ENCODE measurements around the gene SGMS1.
A peak's percentile ranks its signal among the peaks of the same experiment; 100 is the strongest.
"Not testable (repeated sequence)": the region's sequence is repeated elsewhere in the genome, so short reads cannot be mapped to it uniquely, and the experiment has no call there.

Gene SGMS1

DNA sequence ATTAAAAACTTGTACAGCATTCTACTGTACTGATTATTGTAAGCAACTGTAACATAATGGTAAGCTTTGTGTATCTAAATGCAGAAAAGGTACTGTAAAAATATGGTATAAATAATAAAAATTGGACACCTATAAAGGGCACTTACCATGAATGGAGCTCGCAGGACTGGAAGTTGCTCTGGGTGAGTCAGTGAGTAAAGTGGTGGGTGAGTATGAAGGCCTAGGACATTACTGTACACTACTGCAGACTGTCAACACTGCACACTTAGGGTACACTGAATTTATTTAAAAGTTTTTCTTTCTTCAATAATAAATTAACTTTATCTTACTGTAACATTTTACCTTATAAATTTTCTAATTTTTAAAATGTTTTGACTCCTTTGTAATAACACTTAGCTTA lies 253.8 kb downstream of the SGMS1 start (continued):
- TF ChIP-seq PATZ1 (CRISPR knock-in tag; IDR thresholded peaks at IDR 0.05; ENCODE audit: borderline replicate concordance) (no peak), ZFP30 (CRISPR knock-in tag; IDR thresholded peaks at IDR 0.05) (no peak), ZNF70 (CRISPR knock-in tag; IDR thresholded peaks at IDR 0.05) (no peak), ISL1 (CRISPR knock-in tag; IDR thresholded peaks at IDR 0.05) (no peak), GLIS3 (CRISPR knock-in tag; IDR thresholded peaks at IDR 0.05) (no peak)

- ATAC-seq = peak; percentile 92
- no peak for TF ChIP-seq GLIS3 (CRISPR knock-in tag; IDR thresholded peaks at IDR 0.05)
- TF ChIP-seq, protein P1, sequence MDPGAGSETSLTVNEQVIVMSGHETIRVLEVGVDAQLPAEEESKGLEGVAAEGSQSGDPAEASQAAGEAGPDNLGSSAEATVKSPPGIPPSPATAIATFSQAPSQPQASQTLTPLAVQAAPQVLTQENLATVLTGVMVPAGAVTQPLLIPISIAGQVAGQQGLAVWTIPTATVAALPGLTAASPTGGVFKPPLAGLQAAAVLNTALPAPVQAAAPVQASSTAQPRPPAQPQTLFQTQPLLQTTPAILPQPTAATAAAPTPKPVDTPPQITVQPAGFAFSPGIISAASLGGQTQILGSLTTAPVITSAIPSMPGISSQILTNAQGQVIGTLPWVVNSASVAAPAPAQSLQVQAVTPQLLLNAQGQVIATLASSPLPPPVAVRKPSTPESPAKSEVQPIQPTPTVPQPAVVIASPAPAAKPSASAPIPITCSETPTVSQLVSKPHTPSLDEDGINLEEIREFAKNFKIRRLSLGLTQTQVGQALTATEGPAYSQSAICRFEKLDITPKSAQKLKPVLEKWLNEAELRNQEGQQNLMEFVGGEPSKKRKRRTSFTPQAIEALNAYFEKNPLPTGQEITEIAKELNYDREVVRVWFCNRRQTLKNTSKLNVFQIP (CRISPR knock-in tag; IDR thresholded peaks at IDR 0.05; ENCODE audit: borderline replicate concordance, low read depth) = no peak
- no peak for TF ChIP-seq ZFP30 (CRISPR knock-in tag; IDR thresholded peaks at IDR 0.05)
- no peak for TF ChIP-seq ZNF70 (CRISPR knock-in tag; IDR thresholded peaks at IDR 0.05)
- TF ChIP-seq TOX (CRISPR knock-in tag; IDR thresholded peaks at IDR 0.05; ENCODE audit: borderline replicate concordance) = no peak
- no peak for TF ChIP-seq ZNF565 (CRISPR knock-in tag; conservative IDR thresholded peaks at IDR 0.05; ENCODE audit: low read depth)
- TF ChIP-seq, protein P2, sequence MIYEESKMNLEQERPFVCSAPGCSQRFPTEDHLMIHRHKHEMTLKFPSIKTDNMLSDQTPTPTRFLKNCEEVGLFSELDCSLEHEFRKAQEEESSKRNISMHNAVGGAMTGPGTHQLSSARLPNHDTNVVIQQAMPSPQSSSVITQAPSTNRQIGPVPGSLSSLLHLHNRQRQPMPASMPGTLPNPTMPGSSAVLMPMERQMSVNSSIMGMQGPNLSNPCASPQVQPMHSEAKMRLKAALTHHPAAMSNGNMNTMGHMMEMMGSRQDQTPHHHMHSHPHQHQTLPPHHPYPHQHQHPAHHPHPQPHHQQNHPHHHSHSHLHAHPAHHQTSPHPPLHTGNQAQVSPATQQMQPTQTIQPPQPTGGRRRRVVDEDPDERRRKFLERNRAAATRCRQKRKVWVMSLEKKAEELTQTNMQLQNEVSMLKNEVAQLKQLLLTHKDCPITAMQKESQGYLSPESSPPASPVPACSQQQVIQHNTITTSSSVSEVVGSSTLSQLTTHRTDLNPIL (CRISPR knock-in tag; IDR thresholded peaks at IDR 0.05; ENCODE audit: low read depth) = no peak
- TF ChIP-seq ARNTL (CRISPR knock-in tag; IDR thresholded peaks at IDR 0.05; ENCODE audit: borderline replicate concordance, low read depth) = no peak
- TF ChIP-seq, protein P3, sequence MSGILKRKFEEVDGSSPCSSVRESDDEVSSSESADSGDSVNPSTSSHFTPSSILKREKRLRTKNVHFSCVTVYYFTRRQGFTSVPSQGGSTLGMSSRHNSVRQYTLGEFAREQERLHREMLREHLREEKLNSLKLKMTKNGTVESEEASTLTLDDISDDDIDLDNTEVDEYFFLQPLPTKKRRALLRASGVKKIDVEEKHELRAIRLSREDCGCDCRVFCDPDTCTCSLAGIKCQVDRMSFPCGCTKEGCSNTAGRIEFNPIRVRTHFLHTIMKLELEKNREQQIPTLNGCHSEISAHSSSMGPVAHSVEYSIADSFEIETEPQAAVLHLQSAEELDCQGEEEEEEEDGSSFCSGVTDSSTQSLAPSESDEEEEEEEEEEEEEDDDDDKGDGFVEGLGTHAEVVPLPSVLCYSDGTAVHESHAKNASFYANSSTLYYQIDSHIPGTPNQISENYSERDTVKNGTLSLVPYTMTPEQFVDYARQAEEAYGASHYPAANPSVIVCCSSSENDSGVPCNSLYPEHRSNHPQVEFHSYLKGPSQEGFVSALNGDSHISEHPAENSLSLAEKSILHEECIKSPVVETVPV (CRISPR knock-in tag; IDR thresholded peaks at IDR 0.05) = no peak
- no peak for TF ChIP-seq PPARA (CRISPR knock-in tag; IDR thresholded peaks at IDR 0.05; ENCODE audit: borderline replicate concordance)
- TF ChIP-seq OSR1 (CRISPR knock-in tag; IDR thresholded peaks at IDR 0.05) = no peak
- TF ChIP-seq BACH2 (CRISPR knock-in tag; IDR thresholded peaks at IDR 0.05; ENCODE audit: borderline replicate concordance) = no peak
- no peak for TF ChIP-seq ISL1 (CRISPR knock-in tag; IDR thresholded peaks at IDR 0.05)
- no peak for TF ChIP-seq ZFP3 (CRISPR knock-in tag; IDR thresholded peaks at IDR 0.05)
- no peak for TF ChIP-seq CSDC2 (CRISPR knock-in tag; IDR thresholded peaks at IDR 0.05)
- TF ChIP-seq ZC3H10 (CRISPR knock-in tag; IDR thresholded peaks at IDR 0.05) = no peak
- no peak for TF ChIP-seq ESRRG (CRISPR knock-in tag; IDR thresholded peaks at IDR 0.05)
Measured at GRCh38 chr10:50367732-50368131, 256.0 kb downstream of the SGMS1 start.

DNA sequence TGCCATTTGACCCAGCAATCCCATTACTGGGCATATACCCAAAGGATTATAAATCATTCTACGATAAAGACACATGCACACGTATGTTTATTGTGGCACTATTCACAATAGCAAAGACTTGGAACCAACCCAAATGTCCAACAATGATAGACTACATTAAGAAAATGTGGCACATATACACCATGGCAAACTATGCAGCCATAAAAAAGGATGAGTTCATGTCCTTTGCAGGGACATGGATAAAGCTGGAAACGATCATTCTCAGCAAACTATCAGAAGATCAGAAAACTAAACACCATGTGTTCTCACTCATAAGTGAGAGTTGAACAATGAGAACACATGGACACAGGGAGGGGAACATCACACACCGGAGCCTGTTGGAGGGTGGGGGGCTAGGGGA lies 257.3 kb downstream of the SGMS1 start:
- not testable (repeated sequence) for ATAC-seq

DNA sequence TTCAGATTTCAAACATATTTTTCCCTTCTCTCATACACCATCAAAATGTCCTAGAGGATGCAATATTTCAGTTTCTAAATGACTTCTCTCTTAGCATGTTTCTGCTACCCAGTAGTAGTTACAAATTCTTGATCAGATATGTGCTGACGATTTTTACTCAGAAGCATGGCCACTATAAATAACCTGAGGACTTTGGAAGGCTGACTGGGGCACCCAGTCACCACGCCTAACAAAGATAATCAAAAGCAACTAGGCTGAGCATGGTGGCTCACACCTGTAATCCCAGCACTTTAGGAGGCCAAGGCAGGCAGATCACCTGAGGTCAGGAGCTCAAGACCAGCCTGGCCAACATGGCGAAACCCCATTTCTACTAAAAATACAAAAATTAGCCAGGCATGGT lies 259.0 kb downstream of the SGMS1 start:
- not testable (repeated sequence) for ATAC-seq

DNA sequence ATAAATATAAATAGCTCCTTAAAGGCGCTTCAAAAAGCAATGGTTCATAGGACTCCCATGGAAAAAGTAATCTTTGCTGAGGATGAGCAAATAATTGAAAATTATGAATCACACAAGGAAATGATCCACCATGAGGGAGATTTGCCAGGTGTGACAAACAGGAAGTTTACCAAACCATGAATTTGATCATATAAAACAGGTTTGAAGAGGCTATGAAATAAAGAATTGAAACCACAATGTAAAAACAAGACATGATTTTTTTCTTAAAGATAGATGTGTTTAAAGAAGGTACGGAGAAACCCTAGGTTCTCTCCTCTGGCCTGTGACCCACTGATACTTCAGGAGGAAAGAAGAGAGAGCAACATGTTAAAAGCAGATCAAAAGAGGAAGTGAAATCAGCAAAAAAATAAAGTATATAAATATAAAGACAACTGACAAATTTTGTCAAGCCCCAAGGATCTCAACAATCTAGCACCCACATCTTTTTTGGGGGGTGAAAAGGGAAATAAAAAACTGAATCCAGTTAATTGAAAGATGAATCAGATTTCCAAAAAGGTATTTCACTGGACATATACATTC lies 261.1 kb downstream of the SGMS1 start:
- no peak for ATAC-seq
- TF ChIP-seq TOX (CRISPR knock-in tag; IDR thresholded peaks at IDR 0.05; ENCODE audit: borderline replicate concordance) (no peak), ARNTL (CRISPR knock-in tag; IDR thresholded peaks at IDR 0.05; ENCODE audit: borderline replicate concordance, low read depth) (no peak), ESRRG (CRISPR knock-in tag; IDR thresholded peaks at IDR 0.05) (no peak), GLIS3 (CRISPR knock-in tag; IDR thresholded peaks at IDR 0.05) (no peak), ISL1 (CRISPR knock-in tag; IDR thresholded peaks at IDR 0.05) (no peak)
- TF ChIP-seq, protein P1 (CRISPR knock-in tag; IDR thresholded peaks at IDR 0.05; ENCODE audit: borderline replicate concordance, low read depth) = no peak
- TF ChIP-seq, protein P2 (CRISPR knock-in tag; IDR thresholded peaks at IDR 0.05; ENCODE audit: low read depth) = no peak

Data from SK-N-SH treated with all-trans-retinoic acid at 6 μM for 48 hours (cell line).